Measurements from ENCODE around the gene UMODL1.

- no peak for TF ChIP-seq EZH2 (IDR thresholded peaks at IDR 0.05)
- TF ChIP-seq POLR2AphosphoS5 (IDR thresholded peaks at IDR 0.05; ENCODE audit: borderline replicate concordance, low read depth, low read length), result no peak
- TF ChIP-seq FOXP2 (optimal IDR thresholded peaks at IDR 0.05; ENCODE audit: control extremely low read depth, extremely low read length, insufficient read depth), result no peak
Observed at GRCh38 chr21:42069327-42069726, 1.8 kb upstream of the UMODL1 start.
